Spleen (tissue), 11 donors: ENCODE data around the gene BMP2K. TPM values are rescaled to one million over a fixed set of nuclear protein-coding genes. Genes with fewer than 3 reads are reported as not detected.
A peak's percentile ranks its signal among the peaks of the same experiment; 100 is the strongest.

Experiments
- DNase-seq: peaks from one replicate; pipeline ENCODE4 v3.0.0-alpha.2; 2020
- H3K27ac ChIP-seq, 8 donors: fragments of 200-600 bp; sonication (generic) in 7 of 8; 1 replicate in 4 of 8; 2 replicates in 4 of 8; pipeline versions ENCODE4 v1.5.0 to v1.8.0; 2016 to 2021; ENCODE audit warnings: inconsistent platforms in 4 of 8, mild to moderate bottlenecking in 4 of 8, moderate library complexity in 1 of 8
- H3K27me3 ChIP-seq, 7 donors: fragments of 200-600 bp; sonication (generic) in 6 of 7; replicated peaks in 1 of 7; 1 replicate in 4 of 7; 2 replicates in 3 of 7; pipeline versions ENCODE4 v1.5.0 to v1.8.0; 2016 to 2021; ENCODE audit warnings: inconsistent platforms in 3 of 7, mild to moderate bottlenecking in 1 of 7
- H3K36me3 ChIP-seq, 6 donors: fragments of 200-600 bp; sonication (generic) in 5 of 6; 1 replicate in 4 of 6; 2 replicates in 2 of 6; pipeline versions ENCODE4 v1.5.0 to v1.8.0; 2016 to 2021; ENCODE audit warnings: inconsistent platforms in 2 of 6
- H3K4me1 ChIP-seq, 6 donors: fragments of 200-600 bp; sonication (generic) in 5 of 6; 1 replicate in 3 of 6; 2 replicates in 3 of 6; pipeline versions ENCODE4 v1.5.0 to v1.8.0; 2016 to 2021; ENCODE audit warnings: inconsistent platforms in 3 of 6
- H3K4me3 ChIP-seq, 8 donors: fragments of 200-600 bp; sonication (generic) in 7 of 8; 1 replicate in 4 of 8; 2 replicates in 4 of 8; pipeline versions ENCODE4 v1.5.0 to v1.8.0; 2016 to 2021; ENCODE audit warnings: inconsistent platforms in 4 of 8, mild to moderate bottlenecking in 4 of 8, moderate library complexity in 2 of 8
- H3K9me3 ChIP-seq, 8 donors: fragments of 200-600 bp; sonication (generic) in 7 of 8; 1 replicate in 4 of 8; 2 replicates in 4 of 8; pipeline versions ENCODE4 v1.5.0 to v1.8.0; 2016 to 2021; ENCODE audit warnings: inconsistent platforms in 4 of 8
- CTCF ChIP-seq, 11 experiments: fragments of 200-600 bp in 7 of 11; fragments of 450-650 bp in 4 of 11; sonication (generic) in 4 of 11; IDR thresholded peaks in 8 of 11; conservative IDR thresholded peaks in 3 of 11; 1 replicate in 7 of 11; 2 replicates in 4 of 11; pipeline versions ENCODE4 v1.4.0 to v1.8.0; 2016 to 2021; ENCODE audit warnings: antibody characterized with exemption in 11 of 11, inconsistent platforms in 4 of 11, mild to moderate bottlenecking in 1 of 11
- POLR2A ChIP-seq, 3 donors: fragments of 450-650 bp; IDR thresholded peaks; one replicate each; pipeline ENCODE4 v1.5.1; 2017; ENCODE audit warnings: antibody characterized with exemption in 3 of 3, mild to moderate bottlenecking in 1 of 3
- POLR2AphosphoS5 ChIP-seq, 3 donors: sonication (generic); formaldehyde crosslinking; IDR thresholded peaks; one replicate each; pipeline ENCODE4 v1.5.1; 2017; ENCODE audit warnings: antibody characterized with exemption in 3 of 3
- whole genome bisulfite sequencing, 5 donors: extraction: QIAGEN DNeasy Blood & Tissue Kit in 3 of 5; methylation state at CpG; one replicate each; pipeline versions ENCODE4 v1.1.5 to v1.1.7; 2013 to 2018; 5-methylcytosine and 5-hydroxymethylcytosine counted together
- intact Hi-C: fragments of 100-400 bp; cut with DNase I; formaldehyde crosslinking; loops from one replicate; pipeline ENCODE4 v1.15.0; 2023; ENCODE audit warnings: low total_unique reads
- polyA plus RNA-seq, 3 donors: library from polyadenylated mRNA; stranded (reverse); fragments of 200-250 nt; gene quantifications; one replicate each; pipeline ENCODE4 v1.2.1, GENCODE V29; 2013
- total RNA-seq, 7 donors: library from RNA; depleted of rRNA in 3 of 7; stranded (reverse); fragments of >200 nt in 3 of 7; fragmentation: NEBNext Ultra II Directional in 4 of 7; extraction: Animal tissue kit (Norgen Biotek cat#: 25700) in 4 of 7; gene quantifications; one replicate each; pipeline versions ENCODE4 v1.1.0 to v1.2.1, GENCODE V29; 2016 to 2021
- donor health status: healthy with polysubstance abuse.
- donor health status: DM: no; HTN: no; CAD: no; lungs with moderate emphysema.
- donor health status: DM: no; HTN: no; CAD: no.
- donor health status: Bipolar disorder and iron deficiency.
- donor health status: healthy.
- donor health status: DM: no; HTN: no; CAD: no.
- donor health status: DM: yes; HTN: yes; CAD: no.

Gene BMP2K
- total and polyA plus RNA-seq, 10 donors, result 27.4 to 154 (median 96.3) TPM

- no peak for TF ChIP-seq CTCF (IDR thresholded peaks at IDR 0.05 in 8 of 11, conservative IDR thresholded peaks at IDR 0.05 in 3 of 11)
- TF ChIP-seq POLR2A (IDR thresholded peaks at IDR 0.05), result no peak
- TF ChIP-seq POLR2AphosphoS5 (IDR thresholded peaks at IDR 0.05), result no peak
- no peak overlapping the region for H3K27ac ChIP-seq
- intact Hi-C loops, result loop anchor here (10.0 kb wide), 1 partner anchor 248 kb away; no protein-coding TSS in a partner anchor
- H3K4me1 ChIP-seq, result peaks cover 0 to 28% (median 8%) of the 10 kb centered on the region in 6 donors
- peaks cover 0 to 60% (median 28%) of the 10 kb centered on the region in 6 donors for H3K36me3 ChIP-seq
- no peaks in the 10 kb centered on the region for H3K9me3 ChIP-seq
- H3K27me3 ChIP-seq, result no peaks in the 10 kb centered on the region
- 91 to 99% (median 96%) methylated on average over 2 of the region's 2 CpGs for WGBS, 5 donors
- no peak for DNase-seq
- no peak overlapping the region for H3K4me3 ChIP-seq
Measured at GRCh38 chr4:78862314-78862737, 86.2 kb downstream of the BMP2K start.

- intact Hi-C loops, result loop anchor here (10.0 kb wide), 1 partner anchor 249 kb away; no protein-coding TSS in a partner anchor
- peaks cover 0 to 28% (median 8%) of the 10 kb centered on the region in 6 donors for H3K4me1 ChIP-seq
- H3K9me3 ChIP-seq, result no peaks in the 10 kb centered on the region
- no peak for TF ChIP-seq CTCF (IDR thresholded peaks at IDR 0.05 in 8 of 11, conservative IDR thresholded peaks at IDR 0.05 in 3 of 11)
- no peak for TF ChIP-seq POLR2A (IDR thresholded peaks at IDR 0.05)
- no peak for TF ChIP-seq POLR2AphosphoS5 (IDR thresholded peaks at IDR 0.05)
- H3K4me3 ChIP-seq, result no peak overlapping the region
- no peaks in the 10 kb centered on the region for H3K27me3 ChIP-seq
- 57 to 77% (median 71%) methylated on average over 5 of the region's 5 CpGs for WGBS, 5 donors
- H3K36me3 ChIP-seq, result peaks cover 0 to 70% (median 38%) of the 10 kb centered on the region in 6 donors
- no peak for DNase-seq
- H3K27ac ChIP-seq, result peak overlapping the region in 6 of 8 donors; percentile 10 to 52 (median 40)
Measured at GRCh38 chr4:78863254-78863869, 87.2 kb downstream of the BMP2K start.

GRCh38 chr4:78863991-78864390 lies 87.8 kb downstream of the BMP2K start:
- Histone ChIP-seq H3K36me3 (peaks cover 0 to 76% (median 42%) of the 10 kb centered on the region in 6 donors), H3K9me3 (no peaks in the 10 kb centered on the region), H3K4me3 (no peak overlapping the region), H3K4me1 (peaks cover 0 to 28% (median 8%) of the 10 kb centered on the region in 6 donors), H3K27me3 (no peaks in the 10 kb centered on the region), H3K27ac (peak overlapping the region in 4 of 8 donors; percentile 35 to 52 (median 41))
- DNase-seq, result no peak
- TF ChIP-seq CTCF (IDR thresholded peaks at IDR 0.05 in 8 of 11, conservative IDR thresholded peaks at IDR 0.05 in 3 of 11) (no peak), POLR2AphosphoS5 (IDR thresholded peaks at IDR 0.05) (no peak), POLR2A (IDR thresholded peaks at IDR 0.05) (no peak)
- 75 to 82% (median 77%) methylated on average over 2 of the region's 2 CpGs for WGBS, 5 donors
- intact Hi-C loops, result loop anchor here (10.0 kb wide), 1 partner anchor 249 kb away; no protein-coding TSS in a partner anchor

- Histone ChIP-seq H3K27ac (peak overlapping the region in 1 of 8 donors; percentile 36), H3K4me1 (peaks cover 0 to 28% (median 8%) of the 10 kb centered on the region in 6 donors), H3K4me3 (no peak overlapping the region), H3K36me3 (peaks cover 0 to 79% (median 42%) of the 10 kb centered on the region in 6 donors), H3K9me3 (no peaks in the 10 kb centered on the region), H3K27me3 (no peaks in the 10 kb centered on the region)
- intact Hi-C loops, result loop anchor here (10.0 kb wide), 1 partner anchor 250 kb away; no protein-coding TSS in a partner anchor
- TF ChIP-seq CTCF (IDR thresholded peaks at IDR 0.05 in 8 of 11, conservative IDR thresholded peaks at IDR 0.05 in 3 of 11) (peak; percentile 52 to 86 (median 77)), POLR2AphosphoS5 (IDR thresholded peaks at IDR 0.05) (no peak), POLR2A (IDR thresholded peaks at IDR 0.05) (no peak)
- 32 to 34% (median 33%) methylated on average over 3 of the region's 3 CpGs for WGBS, 5 donors
- no peak for DNase-seq
Measured at GRCh38 chr4:78864405-78865024, 88.4 kb downstream of the BMP2K start.
